Lower leg skin (tissue), 4 donors: ENCODE data around the gene HEBP1. TPM values are rescaled to one million over a fixed set of nuclear protein-coding genes. Genes with fewer than 3 reads are reported as not detected.

Experiments used
- DNase-seq, 2 donors: peaks; one replicate each; pipeline ENCODE4 v3.0.0-alpha.2; 2019; ENCODE audit warnings: low spot score in 2 of 2
- H3K4me3 ChIP-seq: fragments of 200-600 bp; sonication (generic); 2 replicates; pipeline ENCODE4 v1.5.1; 2017; ENCODE audit warnings: mild to moderate bottlenecking, low read depth; ENCODE audit not compliant: poor library complexity, severe bottlenecking
- POLR2A ChIP-seq, 2 donors: fragments of 450-650 bp; IDR thresholded peaks; one replicate each; pipeline ENCODE4 v1.6.1; 2016 to 2017; ENCODE audit warnings: antibody characterized with exemption in 2 of 2, mild to moderate bottlenecking in 1 of 2, moderate library complexity in 1 of 2
- WGBS, 2 donors: methylation state at CpG; one replicate each; pipeline ENCODE4 v1.1.5; 2018; 5-methylcytosine and 5-hydroxymethylcytosine counted together
- intact Hi-C: fragments of 100-400 bp; cut with DNase I; formaldehyde crosslinking; loops from one replicate; pipeline ENCODE4 v1.15.0; 2023; ENCODE audit warnings: low total_unique reads
- total RNA-seq, 4 donors: library from RNA; depleted of rRNA; stranded (reverse); fragments of >200 nt; gene quantifications; one replicate each; pipeline ENCODE4 v1.1.0, GENCODE V29; 2016
- TF ChIP-seq, protein P1 (sequence below), 3 donors: fragments of 450-650 bp; IDR thresholded peaks; one replicate each; pipeline ENCODE4 v1.5.1; 2016; ENCODE audit warnings: antibody characterized with exemption in 3 of 3, mild to moderate bottlenecking in 3 of 3, moderate library complexity in 2 of 3

HEBP1 gene
- total RNA-seq, 4 donors from 2014 or later, result 34.1 to 41.5 (median 37.5) TPM

DNA sequence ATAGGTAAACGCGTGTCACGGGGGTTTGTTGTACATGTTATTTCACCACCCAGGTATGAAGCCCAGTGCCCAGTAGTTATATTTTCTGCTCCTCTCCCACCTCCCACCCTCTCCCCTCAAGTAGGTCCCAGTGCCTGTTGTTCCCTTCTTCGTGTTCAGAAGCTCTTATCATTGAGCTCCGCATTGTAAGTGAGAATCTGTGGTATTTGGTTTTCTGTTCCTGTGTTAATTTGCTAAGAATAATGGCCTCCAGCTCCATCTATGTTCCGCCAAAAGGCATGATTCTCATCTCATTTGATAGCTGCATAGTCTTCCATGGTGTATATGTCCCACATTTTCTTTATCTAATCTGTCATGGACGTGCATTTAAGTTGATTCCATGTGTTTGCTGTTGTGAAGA, 41.2 kb downstream of the HEBP1 start:
- no peak overlapping the region for H3K4me3 ChIP-seq
- intact Hi-C loops, result no loop called here
- WGBS, 2 donors, result 75 to 80% methylated on average over 7 of the region's 7 CpGs
- DNase-seq, result no peak
- TF ChIP-seq POLR2A (IDR thresholded peaks at IDR 0.05), result no peak
- TF ChIP-seq, protein P1, sequence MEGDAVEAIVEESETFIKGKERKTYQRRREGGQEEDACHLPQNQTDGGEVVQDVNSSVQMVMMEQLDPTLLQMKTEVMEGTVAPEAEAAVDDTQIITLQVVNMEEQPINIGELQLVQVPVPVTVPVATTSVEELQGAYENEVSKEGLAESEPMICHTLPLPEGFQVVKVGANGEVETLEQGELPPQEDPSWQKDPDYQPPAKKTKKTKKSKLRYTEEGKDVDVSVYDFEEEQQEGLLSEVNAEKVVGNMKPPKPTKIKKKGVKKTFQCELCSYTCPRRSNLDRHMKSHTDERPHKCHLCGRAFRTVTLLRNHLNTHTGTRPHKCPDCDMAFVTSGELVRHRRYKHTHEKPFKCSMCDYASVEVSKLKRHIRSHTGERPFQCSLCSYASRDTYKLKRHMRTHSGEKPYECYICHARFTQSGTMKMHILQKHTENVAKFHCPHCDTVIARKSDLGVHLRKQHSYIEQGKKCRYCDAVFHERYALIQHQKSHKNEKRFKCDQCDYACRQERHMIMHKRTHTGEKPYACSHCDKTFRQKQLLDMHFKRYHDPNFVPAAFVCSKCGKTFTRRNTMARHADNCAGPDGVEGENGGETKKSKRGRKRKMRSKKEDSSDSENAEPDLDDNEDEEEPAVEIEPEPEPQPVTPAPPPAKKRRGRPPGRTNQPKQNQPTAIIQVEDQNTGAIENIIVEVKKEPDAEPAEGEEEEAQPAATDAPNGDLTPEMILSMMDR (IDR thresholded peaks at IDR 0.05), result no peak

GRCh38 chr12:12954878-12955625, 45.0 kb downstream of the HEBP1 start:
- 93 to 94% methylated on average over 6 of the region's 6 CpGs for WGBS, 2 donors
- no peak for DNase-seq
- intact Hi-C loops, result no loop called here
- no peak for TF ChIP-seq POLR2A (IDR thresholded peaks at IDR 0.05)
- TF ChIP-seq, protein P1 (IDR thresholded peaks at IDR 0.05), result no peak
- H3K4me3 ChIP-seq, result no peak overlapping the region

DNA sequence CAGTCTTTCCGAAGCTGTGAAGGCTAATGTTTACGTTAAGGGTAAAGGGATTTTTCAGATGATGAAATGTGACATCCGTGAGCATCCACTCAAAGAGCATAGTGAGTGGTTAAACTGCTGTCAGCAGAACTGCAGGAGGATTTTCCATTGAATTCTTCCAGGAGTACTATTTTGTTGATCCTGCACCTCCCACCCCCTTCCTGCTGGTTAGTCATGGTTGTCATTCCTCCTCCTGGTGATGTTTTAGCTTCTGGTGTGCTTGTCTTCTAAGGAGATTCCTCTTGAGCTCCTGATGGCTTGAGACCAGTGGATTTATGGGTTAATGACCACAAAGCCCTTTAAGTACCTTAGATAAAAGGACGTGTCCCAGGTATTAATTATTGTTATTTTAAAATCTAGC, 45.7 kb downstream of the HEBP1 start:
- 84 to 87% methylated on average over 4 of the region's 4 CpGs for WGBS, 2 donors
- no peak for DNase-seq
- TF ChIP-seq, protein P1 (IDR thresholded peaks at IDR 0.05), result no peak
- no peak for TF ChIP-seq POLR2A (IDR thresholded peaks at IDR 0.05)
- intact Hi-C loops, result no loop called here
- no peak overlapping the region for H3K4me3 ChIP-seq

GRCh38 chr12:12952036-12952435, 48.0 kb downstream of the HEBP1 start, which contains the start of gene GPRC5D:
TSS of gene GPRC5D (minus strand) at chr12:12952170. CDS start at chr12:12950384, 1,786 bp downstream.
- intact Hi-C loops, result no loop called here
- H3K4me3 ChIP-seq, result no peak within 1 kb of the TSS
- WGBS, 2 donors, result 61 to 66% methylated on average over 6 of the region's 6 CpGs
- no peak for DNase-seq
- TF ChIP-seq, protein P1 (IDR thresholded peaks at IDR 0.05), result no peak
- TF ChIP-seq POLR2A (IDR thresholded peaks at IDR 0.05), result no peak

DNA sequence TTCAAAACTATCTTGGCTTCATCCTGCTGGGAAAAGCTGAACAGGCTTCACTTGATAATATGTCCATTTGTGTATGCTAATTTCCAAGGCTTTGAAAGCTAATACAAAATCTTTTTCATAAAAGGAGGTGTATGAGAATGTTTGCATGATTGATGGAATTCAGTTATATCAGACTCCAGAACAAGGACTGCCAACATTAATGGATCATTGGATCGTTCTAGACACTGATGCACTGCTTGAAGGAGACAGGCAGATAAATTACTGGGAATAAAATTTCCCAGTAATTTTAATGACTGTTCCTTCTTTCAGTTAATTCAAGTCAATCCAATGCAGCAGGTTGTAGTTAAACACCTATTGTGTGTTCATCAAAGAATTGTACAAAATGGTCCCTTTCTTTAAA, 48.6 kb downstream of the HEBP1 start:
- no peak for DNase-seq
- intact Hi-C loops, result no loop called here
- no peak overlapping the region for H3K4me3 ChIP-seq
- 69 to 86% methylated on average over 1 of the region's 1 CpG for WGBS, 2 donors
- TF ChIP-seq, protein P1 (IDR thresholded peaks at IDR 0.05), result no peak
- TF ChIP-seq POLR2A (IDR thresholded peaks at IDR 0.05), result no peak

DNA sequence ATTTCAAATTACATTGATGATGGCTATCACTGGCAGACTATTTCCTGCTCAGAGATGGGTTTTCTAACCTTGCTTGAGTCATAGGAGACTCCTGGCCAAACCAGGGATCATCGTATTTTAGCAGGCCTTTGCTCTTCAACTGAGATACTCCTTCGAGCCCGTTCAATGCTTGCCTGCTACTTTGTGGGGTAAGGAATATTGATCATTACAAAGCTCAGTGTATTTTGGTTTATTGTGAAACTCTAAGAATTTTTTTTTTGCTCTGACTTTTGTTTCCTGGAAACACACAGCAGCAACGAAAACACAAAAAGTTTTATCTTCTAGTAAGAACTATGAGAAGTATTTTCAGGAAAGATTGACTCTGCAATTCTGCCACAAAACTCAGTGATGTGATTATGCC, 52.2 kb downstream of the HEBP1 start:
- DNase-seq, result no peak
- H3K4me3 ChIP-seq, result no peak overlapping the region
- WGBS, 2 donors, result 75 to 82% methylated on average over 4 of the region's 4 CpGs
- intact Hi-C loops, result no loop called here
- TF ChIP-seq, protein P1 (IDR thresholded peaks at IDR 0.05), result no peak
- TF ChIP-seq POLR2A (IDR thresholded peaks at IDR 0.05), result no peak
